ENCODE data around the gene TNFSF13.
"Not testable (repeated sequence)": the region's sequence is repeated elsewhere in the genome, so short reads cannot be mapped to it uniquely, and the experiment has no call there.

DNA sequence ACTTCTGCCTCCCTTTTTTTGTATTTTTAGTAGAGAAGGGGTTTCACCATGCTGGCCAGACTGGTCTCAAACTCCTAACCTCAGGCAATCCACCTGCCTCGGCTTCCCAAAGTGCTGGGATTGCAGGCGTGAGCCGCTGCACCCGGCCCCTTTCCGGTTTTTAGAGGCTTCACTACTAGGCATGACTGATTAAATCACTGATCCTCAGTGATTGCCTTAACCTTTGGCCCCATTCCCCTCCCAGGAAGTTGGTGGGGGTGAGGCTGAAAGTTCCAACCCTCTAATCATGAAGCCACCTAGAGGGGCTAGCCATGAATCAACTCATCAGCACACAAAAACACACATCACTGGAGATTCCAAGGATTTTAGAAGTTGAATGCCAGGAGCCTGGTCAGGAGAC, 39.0 kb downstream of the TNFSF13 start:
- TF ChIP-seq POLR2AphosphoS5 (IDR thresholded peaks at IDR 0.05; ENCODE audit: borderline replicate concordance, low read depth, low read length); EZH2 (IDR thresholded peaks at IDR 0.05): not testable (repeated sequence)

All from SK-N-MC (cell line).